Hepatocyte (in vitro differentiated cells): ENCODE data around the gene MXRA7. TPM values are rescaled to one million over a fixed set of nuclear protein-coding genes. Genes with fewer than 3 reads are reported as not detected.

Experiments used
- DNase-seq: peaks from one replicate; pipeline ENCODE4 v3.0.0-alpha.2; 2016; ENCODE audit warnings: low spot score
- H2AFZ ChIP-seq: fragments of 200-600 bp; sonication (generic); 2 replicates; pipeline ENCODE4 v1.6.0; 2016; ENCODE audit warnings: antibody characterized with exemption, mild to moderate bottlenecking
- H3K27ac ChIP-seq: fragments of 200-600 bp; sonication (generic); 2 replicates; pipeline ENCODE4 v1.5.1; 2016; ENCODE audit warnings: mild to moderate bottlenecking
- H3K27me3 ChIP-seq: fragments of 200-600 bp; sonication (generic); 2 replicates; pipeline ENCODE4 v1.6.1; 2016
- H3K36me3 ChIP-seq: fragments of 200-600 bp; sonication (generic); replicated peaks from 2 replicates; pipeline ENCODE4 v1.5.1; 2016; ENCODE audit warnings: low read depth; ENCODE audit not compliant: insufficient read depth
- H3K4me1 ChIP-seq: fragments of 200-600 bp; sonication (generic); 2 replicates; pipeline ENCODE4 v1.5.1; 2016; ENCODE audit warnings: mild to moderate bottlenecking, moderate library complexity; ENCODE audit not compliant: insufficient read depth
- H3K4me2 ChIP-seq: fragments of 200-600 bp; sonication (generic); 2 replicates; pipeline ENCODE4 v1.6.0; 2016
- H3K4me3 ChIP-seq: fragments of 200-600 bp; sonication (generic); 2 replicates; pipeline ENCODE4 v1.5.1; 2016; ENCODE audit warnings: mild to moderate bottlenecking
- H3K79me2 ChIP-seq: fragments of 200-600 bp; sonication (generic); 2 replicates; pipeline ENCODE4 v1.6.0; 2017; ENCODE audit warnings: mild to moderate bottlenecking
- H3K9me2 ChIP-seq: fragments of 200-600 bp; sonication (generic); replicated peaks from 2 replicates; pipeline ENCODE4 v1.6.0; 2017; ENCODE audit warnings: mild to moderate bottlenecking; ENCODE audit not compliant: insufficient read depth
- H3K9me3 ChIP-seq: fragments of 200-600 bp; sonication (generic); 2 replicates; pipeline ENCODE4 v1.5.1; 2016; ENCODE audit warnings: low read depth, mild to moderate bottlenecking
- H4K20me1 ChIP-seq: fragments of 200-600 bp; sonication (generic); 2 replicates; pipeline ENCODE4 v1.6.0; 2016; ENCODE audit warnings: mild to moderate bottlenecking; ENCODE audit not compliant: insufficient read depth, poor library complexity, severe bottlenecking
- EZH2 ChIP-seq: fragments of 200-600 bp; sonication (generic); IDR thresholded peaks from 2 replicates; pipeline ENCODE4 v1.6.1; 2016; ENCODE audit warnings: antibody characterized with exemption, mild to moderate bottlenecking, borderline replicate concordance
- EZH2phosphoT487 ChIP-seq: fragments of 200-600 bp; sonication (generic); IDR thresholded peaks from one replicate; pipeline ENCODE4 v1.6.1; 2018; ENCODE audit warnings: antibody characterized with exemption, mild to moderate bottlenecking, low read depth, moderate library complexity; ENCODE audit not compliant: unreplicated experiment, severe bottlenecking
- WGBS: methylation state at CpG from one replicate; pipeline ENCODE4 v1.1.6; 2016; ENCODE audit warnings: low lambda C conversion rate; ENCODE audit errors: missing lambda C conversion rate; 5-methylcytosine and 5-hydroxymethylcytosine counted together
- polyA plus RNA-seq: library from polyadenylated mRNA; unstranded; fragments of >200 nt; fragmentation: Nextera tagmentation; extraction: Ambion mirVana; gene quantifications from 2 replicates; pipeline ENCODE4 v1.2.1, GENCODE V29; 2016
- total RNA-seq: library from RNA; depleted of rRNA; stranded (reverse); fragments of >200 nt; gene quantifications from 2 replicates; pipeline ENCODE4 v1.2.3, GENCODE V29; 2014
- TF ChIP-seq, protein P1 (sequence below): fragments of 200-600 bp; sonication (generic); IDR thresholded peaks from 2 replicates; pipeline ENCODE4 v1.5.1; 2016; ENCODE audit warnings: antibody characterized with exemption, mild to moderate bottlenecking; ENCODE audit not compliant: poor library complexity

MXRA7 gene
- total and polyA plus RNA-seq, 2 experiments from 2014 or later = 101 to 117 TPM

DNA sequence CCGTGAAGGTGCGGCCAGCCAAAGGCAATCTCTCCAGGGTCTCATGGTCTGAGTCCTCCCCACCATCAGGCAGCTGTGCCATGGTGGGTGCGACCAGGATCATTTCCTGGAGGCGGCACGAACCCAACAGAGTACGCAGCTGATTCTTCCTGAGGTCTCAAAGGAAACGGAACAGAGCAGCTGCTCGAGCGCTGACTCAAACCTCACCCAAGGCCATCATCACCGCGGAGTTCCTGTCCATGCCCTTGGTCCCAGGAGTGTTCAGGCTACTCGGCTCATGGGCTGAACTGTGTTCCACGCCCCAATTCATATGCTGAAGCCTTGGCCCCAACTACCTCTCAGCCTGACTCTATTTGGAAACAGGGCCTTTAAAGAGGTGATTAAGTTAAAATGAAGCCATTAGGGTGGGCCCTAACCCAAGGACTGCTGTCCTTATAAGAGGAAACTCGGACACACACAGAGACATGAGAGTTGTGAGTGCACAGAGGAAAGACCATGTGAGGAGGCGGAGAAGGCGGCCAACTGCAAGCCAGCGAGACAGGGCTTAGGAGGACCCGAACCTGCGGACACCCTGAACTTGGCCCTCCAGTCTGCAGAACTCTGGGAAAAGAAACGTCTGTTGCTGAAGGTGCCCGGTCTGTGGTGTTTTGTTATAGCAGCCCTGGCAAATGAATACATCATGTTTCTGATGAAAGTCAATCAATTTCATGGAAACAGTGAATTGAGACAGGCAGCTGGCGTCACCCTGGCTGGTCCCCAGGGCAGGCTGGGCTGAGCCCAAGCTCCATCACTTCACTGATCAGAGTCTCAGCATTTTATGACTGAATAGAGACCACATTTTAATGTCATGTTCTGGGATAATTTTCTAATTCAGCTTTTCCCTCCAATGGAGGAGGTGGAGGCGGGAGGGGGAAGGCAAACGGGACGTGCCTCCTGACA lies 13.7 kb downstream of the MXRA7 start:
- Histone ChIP-seq H3K27me3 (no peaks in the 10 kb centered on the region), H3K4me1 (peaks cover 35% of the 10 kb centered on the region), H3K27ac (peak overlapping the region; percentile 56), H3K9me3 (no peaks in the 10 kb centered on the region), H3K4me2 (peak overlapping the region; percentile 62), H3K79me2 (peaks cover 81% of the 10 kb centered on the region), H3K36me3 (no peaks in the 10 kb centered on the region), H3K9me2 (no peaks in the 10 kb centered on the region), H2AFZ (no peak overlapping the region), H3K4me3 (no peak overlapping the region), H4K20me1 (peaks cover 12% of the 10 kb centered on the region)
- WGBS = 86% methylated on average over 25 of the region's 25 CpGs
- DNase-seq = no peak
- TF ChIP-seq, protein P1, sequence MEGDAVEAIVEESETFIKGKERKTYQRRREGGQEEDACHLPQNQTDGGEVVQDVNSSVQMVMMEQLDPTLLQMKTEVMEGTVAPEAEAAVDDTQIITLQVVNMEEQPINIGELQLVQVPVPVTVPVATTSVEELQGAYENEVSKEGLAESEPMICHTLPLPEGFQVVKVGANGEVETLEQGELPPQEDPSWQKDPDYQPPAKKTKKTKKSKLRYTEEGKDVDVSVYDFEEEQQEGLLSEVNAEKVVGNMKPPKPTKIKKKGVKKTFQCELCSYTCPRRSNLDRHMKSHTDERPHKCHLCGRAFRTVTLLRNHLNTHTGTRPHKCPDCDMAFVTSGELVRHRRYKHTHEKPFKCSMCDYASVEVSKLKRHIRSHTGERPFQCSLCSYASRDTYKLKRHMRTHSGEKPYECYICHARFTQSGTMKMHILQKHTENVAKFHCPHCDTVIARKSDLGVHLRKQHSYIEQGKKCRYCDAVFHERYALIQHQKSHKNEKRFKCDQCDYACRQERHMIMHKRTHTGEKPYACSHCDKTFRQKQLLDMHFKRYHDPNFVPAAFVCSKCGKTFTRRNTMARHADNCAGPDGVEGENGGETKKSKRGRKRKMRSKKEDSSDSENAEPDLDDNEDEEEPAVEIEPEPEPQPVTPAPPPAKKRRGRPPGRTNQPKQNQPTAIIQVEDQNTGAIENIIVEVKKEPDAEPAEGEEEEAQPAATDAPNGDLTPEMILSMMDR = no peak

DNA sequence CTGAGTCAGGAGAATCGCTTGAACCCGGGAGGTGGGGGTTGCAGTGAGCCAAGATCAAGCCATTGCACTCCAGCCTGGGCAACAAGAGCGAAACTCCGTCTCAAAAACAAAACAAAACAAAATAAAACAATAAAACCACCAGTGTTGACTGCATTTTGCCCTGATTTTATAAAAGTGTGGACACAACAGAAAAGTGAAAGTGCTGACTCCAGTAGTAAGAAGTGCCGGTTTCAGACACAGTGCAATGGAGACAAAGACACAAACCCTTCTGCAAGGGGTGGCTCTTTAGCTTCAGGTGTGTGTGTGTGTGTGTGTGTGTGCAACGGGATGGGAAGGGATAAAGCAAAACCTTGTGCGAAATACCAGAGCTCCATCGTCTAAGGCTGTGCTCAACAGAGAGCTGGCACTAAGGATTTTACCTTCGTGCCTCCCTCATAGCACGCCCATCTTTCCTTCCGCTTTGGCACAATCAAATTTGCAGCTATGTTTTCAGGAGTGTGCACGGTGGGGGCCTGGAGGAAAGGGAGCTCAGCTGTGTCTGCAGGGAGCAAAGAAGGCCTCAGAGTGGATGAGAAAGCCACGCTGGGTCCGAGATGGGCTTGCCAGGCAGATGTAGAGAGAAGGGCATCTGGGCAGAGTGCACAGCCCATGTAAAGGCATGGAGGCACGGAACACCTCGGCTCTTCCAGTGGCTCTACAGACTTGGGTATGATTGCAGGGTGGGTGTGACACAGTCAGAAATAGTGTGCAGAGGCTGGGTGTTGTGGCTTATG lies 15.5 kb downstream of the MXRA7 start:
- Histone ChIP-seq H2AFZ (no peak overlapping the region), H4K20me1 (peaks cover 3% of the 10 kb centered on the region), H3K79me2 (peaks cover 80% of the 10 kb centered on the region), H3K4me1 (peaks cover 18% of the 10 kb centered on the region), H3K36me3 (no peaks in the 10 kb centered on the region), H3K4me2 (no peak overlapping the region), H3K27me3 (no peaks in the 10 kb centered on the region), H3K9me2 (no peaks in the 10 kb centered on the region), H3K27ac (no peak overlapping the region), H3K4me3 (no peak overlapping the region), H3K9me3 (no peaks in the 10 kb centered on the region)
- no peak for DNase-seq
- 93% methylated on average over 16 of the region's 16 CpGs for WGBS
- TF ChIP-seq, protein P1 = no peak
- TF ChIP-seq EZH2 (no peak), EZH2phosphoT487 (no peak)

DNA sequence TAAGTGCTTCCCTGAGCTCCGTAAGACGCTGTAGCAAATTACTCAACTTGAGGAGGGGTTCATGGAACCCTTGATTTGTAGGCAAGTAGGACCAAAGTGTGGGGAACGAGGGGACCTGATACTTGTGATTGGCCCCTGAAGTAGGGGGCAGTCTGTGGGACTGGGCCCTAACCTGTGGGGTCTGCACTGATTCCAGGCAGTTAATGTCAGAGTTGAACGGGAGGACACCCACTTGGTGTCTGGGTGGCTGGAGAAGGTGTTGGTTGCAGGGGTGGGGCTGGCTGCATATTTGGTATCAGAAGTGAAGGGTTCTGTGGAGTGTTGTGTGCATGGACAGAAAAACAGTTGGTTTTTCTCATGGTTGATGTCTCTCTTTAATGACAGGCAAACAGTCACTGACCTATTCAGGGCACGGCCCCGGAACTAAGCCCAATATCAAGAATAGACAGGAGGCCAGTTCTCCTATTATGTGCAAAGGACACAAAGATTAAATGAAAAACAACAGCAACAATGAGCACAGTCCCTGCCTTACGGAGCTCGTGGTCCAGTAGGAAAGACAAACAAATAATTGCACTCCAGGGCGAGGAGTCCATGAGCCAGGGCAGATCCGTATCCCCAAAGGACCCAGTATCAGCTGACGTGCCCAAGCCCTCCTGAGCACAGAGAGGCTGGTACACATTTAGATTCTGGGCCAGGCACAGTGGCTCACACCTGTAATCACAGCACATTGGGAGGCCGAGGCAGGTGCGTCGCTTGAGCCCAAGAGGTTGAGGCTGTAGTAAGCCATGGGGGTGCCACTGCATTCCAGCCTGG lies 19.2 kb downstream of the MXRA7 start:
- H3K36me3 ChIP-seq = no peaks in the 10 kb centered on the region
- no peak overlapping the region for H3K4me3 ChIP-seq
- no peak for DNase-seq
- TF ChIP-seq, protein P1 = no peak
- no peak for TF ChIP-seq EZH2phosphoT487
- TF ChIP-seq EZH2 = no peak
- peaks cover 27% of the 10 kb centered on the region for H3K4me1 ChIP-seq
- no peak overlapping the region for H3K27ac ChIP-seq
- peaks cover 56% of the 10 kb centered on the region for H3K79me2 ChIP-seq
- no peaks in the 10 kb centered on the region for H3K9me2 ChIP-seq
- 87% methylated on average over 14 of the region's 14 CpGs for WGBS
- H3K4me2 ChIP-seq = no peak overlapping the region
- no peaks in the 10 kb centered on the region for H3K27me3 ChIP-seq
- no peaks in the 10 kb centered on the region for H3K9me3 ChIP-seq
- no peak overlapping the region for H2AFZ ChIP-seq
- H4K20me1 ChIP-seq = no peaks in the 10 kb centered on the region
